T-helper 2 cell treated with Interferon-gamma antibody and Interleukin-4, amounts not matched to agents 100 ng/mL and 5 ng/mL, for 36 hours (primary cell): ENCODE measurements around the gene UBE2D3. TPM values are rescaled to one million over a fixed set of nuclear protein-coding genes. Genes with fewer than 3 reads are reported as not detected.

Experiments
- intact Hi-C: fragments of 100-400 bp; cut with micrococcal nuclease; formaldehyde crosslinking; loops from one replicate; pipeline ENCODE4 v1.15.1; 2023
- total RNA-seq: library from RNA; stranded (reverse); gene quantifications from 2 replicates; pipeline ENCODE4 v1.2.3, GENCODE V29; 2022

Gene UBE2D3
- total RNA-seq, 1 donor from 2014 or later: 389 TPM

DNA sequence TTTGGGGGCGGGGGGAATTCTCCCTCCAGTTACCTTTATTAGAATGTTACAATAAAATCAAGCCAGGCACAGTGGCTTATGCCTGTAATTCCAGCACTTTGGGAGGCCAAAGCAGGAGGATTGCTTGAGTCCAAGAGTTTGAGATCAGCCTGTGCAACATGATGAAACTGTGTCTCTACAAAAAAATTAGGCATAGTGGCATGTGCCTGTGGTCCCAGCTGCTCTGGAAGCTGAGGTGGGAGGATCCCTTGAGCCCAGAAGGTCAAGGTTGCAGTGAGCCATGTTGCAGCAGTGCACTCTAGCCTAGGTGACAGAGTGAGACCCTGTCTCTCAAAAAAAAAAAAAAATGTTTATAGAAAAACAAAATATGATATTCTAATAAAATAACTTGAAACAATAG is 5.3 kb upstream of the UBE2D3 start:
- intact Hi-C loops: no loop called here

GRCh38 chr4:102832105-102832504 is 4.8 kb upstream of the UBE2D3 start:
- intact Hi-C loops: no loop called here

GRCh38 chr4:102829803-102830202 is 2.5 kb upstream of the UBE2D3 start:
- intact Hi-C loops: loop anchor here (2.0 to 5.0 kb wide), 5 partner anchors 157 to 383 kb away; partner anchors contain the start of gene CENPE

- intact Hi-C loops: loop anchor here (1.0 to 5.0 kb wide), 9 partner anchors 36 to 381 kb away; partner anchors contain the start of genes BDH2, CENPE and SLC9B1
Observed at GRCh38 chr4:102828497-102828808, 1.1 kb upstream of the UBE2D3 start.

DNA sequence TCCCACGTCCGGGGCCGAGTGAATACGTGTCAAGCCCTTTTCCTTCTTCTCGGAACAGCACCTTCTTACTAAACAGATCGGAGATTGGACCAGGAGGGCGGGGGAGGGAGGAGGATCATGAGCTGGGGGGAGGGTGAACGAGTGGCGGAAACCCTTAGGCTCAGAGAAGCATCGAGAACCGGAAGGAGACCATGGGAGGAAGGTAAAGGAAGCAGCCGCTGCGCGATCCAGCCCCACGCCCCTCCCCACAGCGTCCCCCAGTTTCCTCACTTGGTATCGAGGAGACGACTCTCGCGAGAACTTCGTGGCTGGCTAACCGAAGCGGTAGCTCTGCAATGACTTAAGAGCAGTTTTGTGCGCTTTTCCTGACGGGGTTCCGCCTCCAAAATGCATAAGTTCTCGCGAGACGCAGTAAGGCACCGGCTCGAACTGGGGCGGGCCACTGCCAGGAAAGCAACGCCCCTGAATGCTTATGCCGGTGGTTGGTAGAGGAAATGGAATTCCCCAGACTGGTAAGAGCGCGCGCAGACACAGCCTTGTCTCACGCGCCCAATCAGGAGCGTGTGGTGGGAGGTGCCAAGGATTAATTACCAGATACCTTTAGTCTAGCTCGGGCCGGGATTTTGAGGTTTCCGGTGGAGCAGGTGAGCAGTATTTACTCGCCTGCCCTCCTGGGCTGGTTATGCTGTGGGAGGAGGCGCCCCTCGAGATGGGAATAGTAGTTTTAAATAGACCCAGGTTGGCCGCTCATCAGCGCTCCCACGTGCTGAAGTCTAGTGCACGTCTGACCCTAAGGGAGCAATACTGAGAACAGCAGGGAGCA is 534 bp upstream of the UBE2D3 start:
- intact Hi-C loops: loop anchor here (1.0 to 5.0 kb wide), 16 partner anchors 9 to 1481 kb away; partner anchors contain the start of genes BDH2, CENPE, CISD2 and MANBA

DNA sequence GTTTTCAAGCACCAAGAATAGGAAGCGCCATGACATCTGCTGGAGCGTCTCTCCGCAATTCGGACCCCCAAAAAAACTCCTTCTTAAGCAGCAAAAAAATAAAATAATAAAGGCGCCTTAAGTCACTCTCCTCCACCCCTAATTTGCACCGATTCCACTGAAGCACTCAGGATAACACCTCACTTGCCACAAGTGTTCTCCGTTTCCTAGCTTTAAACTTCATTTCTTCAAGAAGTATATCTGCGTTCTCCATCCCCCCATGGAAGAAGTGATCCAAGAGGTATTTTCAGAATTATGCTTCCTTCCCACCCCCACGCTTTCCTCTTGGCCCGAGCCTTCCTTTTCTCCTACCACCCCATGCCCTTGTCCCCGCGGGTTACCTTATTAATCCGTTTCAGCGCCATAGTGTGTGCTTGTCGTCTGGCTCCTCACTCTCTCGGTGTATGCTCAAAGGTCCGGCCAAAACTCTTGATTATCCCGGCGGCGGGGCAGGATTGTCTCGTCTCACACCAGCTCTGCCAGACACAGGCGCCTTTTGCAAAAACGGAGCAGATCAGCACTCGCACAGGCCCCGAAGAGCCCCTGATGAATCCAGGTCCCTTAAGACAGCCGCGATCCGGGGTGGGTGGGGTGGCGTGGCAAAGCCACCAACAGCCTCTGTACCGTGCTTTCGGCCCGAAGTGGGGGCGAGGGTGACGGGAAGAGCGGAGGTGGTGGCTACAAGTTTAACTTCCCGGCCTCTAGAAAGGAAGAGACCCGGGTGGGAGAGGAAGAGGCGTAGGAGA is 1.1 kb downstream of the UBE2D3 start:
- intact Hi-C loops: loop anchor here (2.0 to 5.0 kb wide), 5 partner anchors 161 to 379 kb away; partner anchors contain the start of genes CENPE and SLC9B2

GRCh38 chr4:102825261-102826091 is 1.9 kb downstream of the UBE2D3 start:
- intact Hi-C loops: loop anchor here (2.0 to 5.0 kb wide), 5 partner anchors 162 to 378 kb away; partner anchors contain the start of genes CENPE and SLC9B2

DNA sequence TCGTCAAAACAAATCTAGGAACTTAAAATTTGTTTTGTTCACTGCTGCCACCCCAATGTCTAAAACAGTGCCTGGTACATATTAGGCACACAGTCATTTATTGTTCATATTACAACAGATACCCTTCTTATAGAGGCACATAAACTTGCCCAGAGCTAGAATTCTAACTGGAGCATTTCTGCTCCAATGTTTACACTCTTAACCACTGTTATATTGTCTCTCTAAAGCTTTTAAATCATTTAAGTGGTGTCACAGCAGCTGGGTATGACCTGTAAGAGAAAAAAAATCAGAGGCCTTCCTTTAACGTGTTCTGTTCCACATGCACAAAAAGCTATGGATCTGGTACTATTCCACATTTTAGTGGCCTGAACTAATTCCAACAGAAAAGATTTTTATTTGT is 3.0 kb downstream of the UBE2D3 start:
- intact Hi-C loops: no loop called here

DNA sequence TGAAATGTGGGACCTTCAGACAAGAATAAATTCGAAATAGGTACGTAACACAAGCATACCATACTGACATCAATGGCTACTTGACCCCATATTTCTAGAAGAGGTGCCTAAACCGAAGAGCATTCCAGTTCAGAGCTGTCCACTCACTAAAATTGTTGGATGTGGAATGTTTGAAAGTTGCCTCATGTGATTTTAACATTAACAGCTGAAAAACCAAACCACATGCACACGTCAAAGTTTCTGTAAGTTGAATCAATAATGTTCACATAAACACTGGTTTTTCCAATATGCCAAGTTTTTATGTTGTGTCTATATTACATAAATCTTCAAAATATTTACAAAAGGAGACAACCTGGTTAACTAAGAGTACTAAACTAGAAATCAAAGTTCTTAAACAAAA is 3.5 kb downstream of the UBE2D3 start:
- intact Hi-C loops: loop anchor here (2.0 kb wide), 1 partner anchor 17 kb away; no protein-coding TSS in a partner anchor

GRCh38 chr4:102823464-102823863 is 3.9 kb downstream of the UBE2D3 start:
- intact Hi-C loops: loop anchor here (2.0 kb wide), 1 partner anchor 17 kb away; no protein-coding TSS in a partner anchor

- intact Hi-C loops: loop anchor here (1.0 kb wide), 1 partner anchor 8 kb away; the partner anchor contains the start of gene UBE2D3
Observed at GRCh38 chr4:102819588-102820365, 7.6 kb downstream of the UBE2D3 start.

- intact Hi-C loops: loop anchor here (1.0 kb wide), 1 partner anchor 8 kb away; the partner anchor contains the start of gene UBE2D3
Observed at GRCh38 chr4:102819100-102819499, 8.3 kb downstream of the UBE2D3 start.

DNA sequence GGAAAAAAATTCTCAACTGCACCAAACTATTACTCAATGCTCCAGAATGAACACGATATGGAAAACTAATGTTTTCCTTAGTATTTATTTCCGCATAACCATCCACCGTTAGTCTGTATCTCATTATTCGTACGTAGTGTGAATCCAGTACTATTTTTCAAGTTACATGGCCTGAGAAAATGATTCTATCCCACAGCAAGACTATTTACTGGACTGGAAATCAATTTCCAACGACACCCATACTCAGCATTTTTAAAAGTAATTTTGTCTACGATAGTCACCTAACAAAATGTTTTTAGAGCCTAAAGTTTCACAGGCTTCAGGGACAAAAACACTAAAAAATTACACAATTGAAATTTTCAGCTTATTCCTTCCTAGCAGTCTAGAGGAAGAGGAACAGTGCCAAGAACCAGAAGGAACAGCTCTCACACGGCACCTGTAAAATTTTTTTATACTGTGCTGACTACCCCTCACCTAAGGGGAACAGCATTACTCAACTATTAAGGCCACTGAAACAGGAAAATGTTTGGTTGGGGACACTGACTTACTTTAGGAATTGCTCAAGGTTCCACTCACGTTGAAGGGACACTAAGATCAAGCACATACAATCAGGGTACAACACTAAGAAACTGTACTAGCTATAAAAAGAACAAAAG is 9.6 kb downstream of the UBE2D3 start:
- intact Hi-C loops: no loop called here

- intact Hi-C loops: no loop called here
Observed at GRCh38 chr4:102817021-102817605, 10.2 kb downstream of the UBE2D3 start.

DNA sequence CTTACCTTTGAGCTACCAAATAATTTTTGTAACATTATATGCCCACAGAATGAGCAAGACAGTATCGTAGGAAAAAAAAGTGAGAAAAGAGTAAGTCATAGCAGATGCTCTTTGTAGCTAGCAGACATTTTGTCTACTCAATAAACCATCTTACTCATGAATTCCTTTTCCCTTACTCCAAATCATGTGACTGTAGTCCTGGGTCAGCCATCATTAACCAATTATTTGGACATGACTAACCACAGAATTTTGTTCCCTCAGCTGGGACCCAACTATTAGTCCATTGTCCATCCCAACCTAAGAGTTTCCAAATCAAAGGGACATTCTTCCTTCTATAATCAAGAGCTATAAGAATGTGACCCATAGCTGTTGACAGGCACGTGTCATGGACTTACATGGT is 11.4 kb downstream of the UBE2D3 start:
- intact Hi-C loops: no loop called here

- intact Hi-C loops: no loop called here
Observed at GRCh38 chr4:102809691-102810090, 17.7 kb downstream of the UBE2D3 start.

DNA sequence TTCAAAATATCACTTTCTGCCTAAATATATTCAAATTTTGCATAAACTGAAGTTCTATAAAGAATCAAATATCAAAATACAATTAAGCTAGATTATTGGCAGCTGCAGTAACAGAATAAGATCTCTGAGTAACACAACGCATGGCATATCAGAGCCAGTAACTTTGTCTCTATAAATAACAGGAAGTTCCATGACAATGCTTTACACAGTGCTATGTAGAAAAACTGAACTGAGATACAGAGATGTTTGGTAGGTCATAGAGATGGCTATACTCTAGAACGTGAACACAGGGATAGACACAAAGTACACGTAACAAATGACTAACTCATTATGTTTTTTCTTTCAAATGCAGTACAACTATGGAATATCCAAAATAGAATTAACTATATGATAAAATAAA is 18.2 kb downstream of the UBE2D3 start:
- intact Hi-C loops: no loop called here

DNA sequence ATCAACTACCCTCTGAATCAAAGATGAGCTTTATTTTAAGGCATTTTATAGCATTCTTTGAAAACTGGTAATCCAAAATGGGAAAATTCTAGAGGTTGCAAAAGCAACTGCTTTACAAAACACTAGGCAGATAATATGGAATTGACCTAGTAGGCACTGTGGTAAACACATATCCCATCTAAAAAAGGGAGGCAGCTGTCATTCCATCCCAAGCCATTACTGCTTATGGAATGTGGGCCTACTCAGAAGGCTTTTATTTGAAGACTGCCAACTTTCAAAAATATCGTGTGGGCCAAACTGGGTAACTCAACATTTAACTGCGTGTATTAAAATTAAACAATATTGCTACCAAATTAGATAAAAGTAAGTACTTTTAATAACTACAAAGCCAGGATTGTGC is 19.3 kb downstream of the UBE2D3 start:
- intact Hi-C loops: no loop called here

- intact Hi-C loops: loop anchor here (2.0 kb wide), 1 partner anchor 15 kb away; no protein-coding TSS in a partner anchor
Observed at GRCh38 chr4:102807345-102807744, 20.0 kb downstream of the UBE2D3 start.
